GM21367 (cell line): ENCODE data around the gene HOXD9.

Source experiments
- ATAC-seq: cut with Tn5 transposase; IDR thresholded peaks from one replicate; pipeline ENCODE4 v1.9.1; 2021; ENCODE audit not compliant: unreplicated experiment

HOXD9 gene

DNA sequence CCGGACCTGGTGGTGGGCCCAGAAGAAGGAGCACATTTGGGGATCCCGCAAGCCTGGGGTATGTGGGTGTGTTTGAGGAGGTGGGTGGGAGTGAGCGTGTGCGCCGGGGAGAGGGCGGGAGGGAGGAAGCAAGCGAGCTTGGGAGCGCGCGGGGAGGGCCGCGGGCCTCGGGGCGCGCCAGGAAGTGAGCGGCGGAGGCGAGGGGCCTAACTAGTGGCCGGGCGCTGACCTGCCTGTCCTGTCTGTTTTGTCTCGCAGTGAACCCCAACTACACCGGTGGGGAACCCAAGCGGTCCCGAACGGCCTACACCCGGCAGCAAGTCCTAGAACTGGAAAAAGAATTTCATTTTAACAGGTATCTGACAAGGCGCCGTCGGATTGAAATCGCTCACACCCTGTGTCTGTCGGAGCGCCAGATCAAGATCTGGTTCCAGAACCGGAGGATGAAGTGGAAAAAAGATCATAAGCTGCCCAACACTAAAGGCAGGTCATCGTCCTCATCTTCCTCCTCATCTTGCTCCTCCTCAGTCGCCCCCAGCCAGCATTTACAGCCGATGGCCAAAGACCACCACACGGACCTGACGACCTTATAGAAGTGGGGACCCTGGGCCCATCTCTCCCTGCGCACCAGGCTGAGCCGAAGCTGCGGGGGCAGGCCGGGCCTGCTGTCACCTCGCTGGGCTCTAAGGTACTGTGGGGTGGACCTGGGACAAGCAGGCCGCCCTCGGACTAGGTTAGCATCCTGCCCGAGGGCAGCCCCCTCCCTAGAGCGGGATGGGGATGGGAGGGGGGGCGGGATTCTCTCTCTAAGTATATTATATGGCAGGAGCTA lies 30.0 kb downstream of the HOXD9 start:
- ATAC-seq = no peak

DNA sequence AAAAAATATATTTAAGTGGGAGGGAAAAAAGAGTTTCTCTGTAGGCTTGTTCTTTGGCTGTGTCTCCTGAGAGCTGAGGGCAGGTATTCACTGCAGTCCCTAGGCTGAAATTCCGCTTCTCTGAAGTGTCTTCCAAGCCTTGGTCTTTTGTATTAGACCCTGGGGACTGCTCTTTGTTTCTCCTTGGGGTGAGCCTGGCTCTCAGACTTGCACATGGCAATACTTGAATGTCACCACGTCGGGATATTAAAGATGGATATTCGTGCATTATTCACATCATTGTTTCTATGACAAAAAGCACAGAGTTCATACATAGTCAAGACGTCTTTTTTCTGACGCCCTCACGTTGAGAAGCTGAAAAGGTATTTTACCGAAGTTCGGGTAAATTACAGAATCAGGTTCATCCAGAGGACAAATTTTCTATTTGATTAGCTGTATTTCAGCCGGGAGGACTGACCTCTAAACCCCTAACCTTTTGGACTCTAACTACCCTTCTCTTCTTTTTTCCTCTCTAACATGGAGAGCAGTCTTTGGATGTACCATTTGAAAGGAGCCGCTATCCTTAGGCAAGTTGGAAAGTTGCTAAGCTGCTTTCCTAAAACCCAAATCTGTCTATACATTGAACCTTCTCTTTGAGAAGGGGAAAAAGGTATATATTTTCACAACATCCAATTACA lies 32.2 kb downstream of the HOXD9 start:
- no peak for ATAC-seq

GRCh38 chr2:176155356-176156044 lies 33.0 kb downstream of the HOXD9 start:
- no peak for ATAC-seq

DNA sequence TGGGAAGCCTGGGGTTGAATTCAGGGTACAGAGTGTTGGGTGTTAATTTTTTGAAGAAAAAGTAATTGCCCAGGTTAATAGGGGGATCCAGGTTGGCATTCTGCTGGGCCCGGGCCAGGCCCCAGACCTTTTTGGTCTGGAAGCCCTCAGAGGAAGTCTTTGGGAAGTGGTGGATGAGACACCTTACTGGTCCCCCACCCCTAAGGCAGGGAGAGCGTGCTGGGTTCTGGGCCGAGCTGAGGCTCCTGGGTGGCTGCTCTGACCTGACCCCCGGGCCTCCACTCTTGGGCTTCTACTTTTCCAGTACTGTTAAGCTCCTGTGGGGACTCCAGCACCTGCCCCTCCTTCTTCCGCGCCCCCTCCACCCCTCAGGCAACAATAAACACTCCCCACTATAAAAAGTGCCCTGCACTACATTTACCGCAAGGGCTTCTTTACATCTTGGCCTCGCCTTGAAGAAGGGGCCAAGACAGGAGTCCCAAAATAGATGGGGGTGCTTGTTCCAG lies 33.8 kb downstream of the HOXD9 start:
- ATAC-seq = no peak

- no peak for ATAC-seq
These were observed 34.4 kb downstream of the HOXD9 start, which contains the start of gene HOXD3 for GRCh38 chr2:176156807-176157498. Gene HOXD3, plus strand, starts transcription at chr2:176157307. Its CDS starts 11,808 bp downstream, at chr2:176169115.

- ATAC-seq = no peak
These were observed 35.1 kb downstream of the HOXD9 start for GRCh38 chr2:176157499-176158185.

DNA sequence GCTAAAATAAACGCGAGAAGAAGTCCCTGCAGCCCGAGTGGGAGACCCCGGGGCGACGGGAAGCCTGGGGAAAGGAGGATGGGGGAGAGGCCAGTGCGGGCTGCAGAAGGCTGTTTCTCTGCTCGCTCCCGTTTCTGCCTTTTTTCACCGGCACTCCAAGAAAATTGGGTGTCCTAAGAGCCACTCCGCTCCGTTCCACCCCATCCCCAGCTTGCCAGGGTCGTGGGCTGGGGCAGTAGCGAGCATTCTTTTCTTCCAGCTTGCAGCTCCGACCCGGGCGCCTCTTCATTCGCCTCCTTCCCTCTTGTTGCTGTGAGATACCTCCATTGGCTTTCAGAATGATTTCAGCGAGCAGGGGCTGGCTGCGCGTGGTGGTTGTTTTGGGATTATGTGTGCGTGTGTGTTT lies 35.7 kb downstream of the HOXD9 start:
- ATAC-seq = no peak

GRCh38 chr2:176158855-176159662 lies 36.5 kb downstream of the HOXD9 start:
- no peak for ATAC-seq

GRCh38 chr2:176159663-176160250 lies 37.2 kb downstream of the HOXD9 start:
- no peak for ATAC-seq

DNA sequence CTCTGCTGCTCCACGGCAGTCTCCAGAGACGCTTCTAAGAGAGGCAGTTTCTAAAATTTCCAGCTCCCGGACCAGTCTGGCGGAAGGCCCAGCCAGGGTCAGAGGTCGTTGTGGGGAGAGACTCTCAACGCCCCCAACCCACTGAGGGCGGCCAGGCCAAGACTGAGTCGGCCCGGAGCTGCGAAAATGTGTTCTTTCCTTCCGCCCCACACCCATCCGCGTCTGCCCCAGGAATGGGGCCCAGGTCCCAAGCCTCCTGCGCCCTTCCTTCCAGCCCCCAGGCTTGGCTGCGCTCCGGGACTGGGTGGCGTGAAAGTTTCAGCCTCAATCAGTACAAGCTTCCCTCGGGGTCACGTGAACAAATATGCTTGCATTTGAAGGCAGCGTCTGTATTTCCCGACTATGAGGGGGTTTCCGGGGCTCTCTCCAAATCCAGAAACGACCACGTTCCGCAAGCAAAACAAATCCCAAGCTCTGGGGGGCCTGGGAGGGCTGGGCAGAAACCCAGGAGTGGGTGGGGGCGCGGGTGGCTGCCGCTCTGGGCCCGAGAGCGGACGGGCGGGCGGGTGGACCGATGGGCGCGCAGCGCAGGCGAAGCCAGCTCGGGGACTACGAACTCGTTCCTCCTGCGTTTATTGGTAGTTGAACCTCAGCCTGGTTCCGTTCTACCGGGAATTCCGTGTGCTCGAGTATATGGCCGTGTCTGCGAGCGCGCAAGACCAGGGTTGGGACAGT lies 37.9 kb downstream of the HOXD9 start:
- no peak for ATAC-seq

- no peak for ATAC-seq
These were observed 38.7 kb downstream of the HOXD9 start for GRCh38 chr2:176160986-176161824.

DNA sequence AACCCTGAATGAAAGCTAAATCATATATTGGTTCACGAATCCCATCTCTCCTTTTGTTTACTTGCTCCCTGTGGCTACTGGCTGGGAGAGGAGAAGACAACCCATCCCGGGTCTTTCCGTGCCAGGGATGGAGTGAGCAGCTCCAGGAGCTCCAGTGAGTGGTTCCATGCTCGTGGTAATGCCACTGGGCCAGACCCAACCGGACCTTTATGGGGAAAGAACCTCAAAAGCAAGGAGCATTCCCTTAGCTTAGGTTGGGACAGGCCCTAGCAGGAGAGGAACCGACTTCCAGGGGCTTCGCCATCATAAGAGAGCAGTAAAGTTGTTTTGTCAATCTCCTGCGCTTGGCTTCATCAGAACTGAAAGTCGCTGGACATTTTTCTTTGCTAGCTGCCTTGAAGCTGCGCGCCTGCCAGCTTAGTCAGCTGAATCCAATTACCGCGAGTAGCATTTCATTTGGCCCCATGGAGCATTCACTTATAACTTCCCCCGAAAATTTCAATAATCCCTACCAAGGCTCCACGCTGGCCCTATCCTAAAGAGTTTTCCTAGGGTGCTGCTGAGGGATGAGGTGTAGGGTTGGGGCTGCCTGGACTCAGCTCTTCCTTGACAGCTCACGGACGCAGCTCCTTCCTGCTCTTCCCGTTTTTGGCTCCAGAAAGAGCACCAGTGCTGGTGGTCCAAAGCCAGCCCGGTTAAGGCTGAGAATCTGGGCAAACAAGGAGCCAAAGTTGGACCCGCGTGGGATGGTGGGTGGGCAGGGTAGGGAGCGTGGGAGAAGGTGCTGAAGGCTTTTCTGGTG lies 39.5 kb downstream of the HOXD9 start:
- no peak for ATAC-seq

DNA sequence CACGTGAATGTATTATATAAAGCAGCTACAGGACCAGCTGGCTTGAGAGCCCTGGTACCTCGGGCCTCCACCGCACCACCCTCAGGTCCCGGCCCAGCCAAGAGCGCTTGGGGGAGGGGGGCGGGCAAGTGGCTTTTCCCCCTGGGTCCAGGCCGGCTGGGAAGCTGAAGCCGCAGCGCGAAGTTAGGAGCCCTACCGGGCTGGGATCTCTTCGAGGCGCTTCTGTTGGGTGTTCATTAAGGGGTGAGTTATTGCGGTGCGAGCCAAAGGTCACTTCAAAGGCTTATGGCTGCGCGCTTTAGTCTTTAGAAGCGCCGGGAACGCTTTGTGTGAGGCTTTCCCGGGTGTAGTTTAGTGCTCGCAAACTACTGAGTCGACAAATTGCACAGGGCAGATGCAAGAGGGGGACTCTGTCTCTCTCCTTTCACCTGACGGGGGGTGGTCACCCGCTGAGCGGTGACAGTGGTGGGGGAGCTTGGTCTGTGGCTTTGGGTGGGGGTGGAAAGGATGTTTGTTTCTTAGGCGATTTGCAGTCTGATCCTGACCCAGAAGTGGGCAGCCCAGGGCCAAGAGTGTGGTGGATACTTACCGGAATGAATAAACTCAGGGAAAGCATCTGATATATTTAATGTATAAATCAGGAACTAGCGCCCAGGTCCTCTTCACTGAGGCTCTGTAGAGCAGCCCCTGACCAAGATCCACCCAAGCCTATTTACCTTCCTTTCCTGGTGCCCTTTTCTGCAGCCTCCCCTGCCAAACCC lies 40.6 kb downstream of the HOXD9 start:
- ATAC-seq = no peak

- ATAC-seq = no peak
These were observed 41.1 kb downstream of the HOXD9 start for GRCh38 chr2:176163672-176164056.

- ATAC-seq = no peak
These were observed 41.7 kb downstream of the HOXD9 start for GRCh38 chr2:176164201-176164600.
